Measurements from ENCODE around the gene CCDC85C.

Gene CCDC85C

DNA sequence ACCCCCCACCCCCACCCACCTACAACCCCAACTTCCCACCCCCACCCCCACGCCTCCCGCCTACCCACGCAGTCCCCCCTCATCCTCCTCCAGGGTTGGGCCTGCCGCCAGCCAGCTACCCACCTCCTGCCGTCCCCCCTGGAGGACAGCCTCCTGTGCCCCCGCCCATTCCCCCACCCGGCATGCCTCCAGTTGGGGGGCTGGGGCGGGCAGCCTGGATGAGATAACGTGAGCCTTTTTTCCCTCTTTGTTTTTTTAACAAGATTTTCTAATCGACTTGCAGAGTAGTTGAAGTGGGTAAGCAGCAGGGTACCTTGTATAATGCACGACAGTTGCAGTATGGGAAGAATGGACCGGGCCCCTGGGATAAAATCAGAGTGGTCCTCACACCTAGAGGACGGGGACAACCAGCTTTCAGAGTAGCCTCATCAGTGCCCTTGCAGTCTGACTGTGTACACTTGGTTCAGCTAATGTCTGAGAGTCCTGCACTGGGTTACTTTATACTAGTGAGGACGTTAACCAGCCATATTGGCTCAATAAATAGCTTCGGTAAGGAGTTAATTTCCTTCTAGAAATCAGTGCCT, 93.4 kb downstream of the CCDC85C start:
- no peak for DNase-seq (ENCODE audit: low spot score)

DNA sequence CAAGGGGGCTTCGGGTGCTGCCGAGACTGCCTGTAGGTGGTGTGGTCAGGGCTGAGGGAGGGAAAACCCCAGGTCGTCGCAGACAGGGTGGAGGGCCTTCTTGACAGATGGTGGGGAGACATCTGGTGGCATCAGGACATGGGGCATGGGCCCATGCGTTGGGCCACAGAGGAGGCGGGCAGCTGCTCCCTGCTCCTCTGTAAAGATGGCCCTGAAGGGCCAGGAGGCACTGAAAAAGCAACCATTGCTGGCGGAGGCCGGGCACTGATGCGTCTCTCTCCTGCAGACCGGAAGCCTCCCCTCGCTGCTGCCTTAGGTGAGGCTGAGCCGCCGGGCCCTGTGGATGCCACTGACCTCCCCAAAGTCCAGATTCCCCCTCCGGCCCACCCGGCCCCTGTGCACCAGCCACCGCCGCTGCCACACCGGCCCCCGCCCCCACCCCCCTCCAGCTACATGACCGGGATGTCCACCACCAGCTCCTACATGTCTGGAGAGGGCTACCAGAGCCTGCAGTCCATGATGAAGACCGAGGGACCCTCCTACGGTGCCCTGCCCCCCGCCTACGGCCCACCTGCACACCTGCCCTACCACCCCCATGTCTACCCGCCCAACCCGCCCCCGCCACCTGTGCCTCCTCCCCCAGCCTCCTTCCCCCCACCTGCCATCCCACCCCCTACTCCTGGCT, 94.0 kb downstream of the CCDC85C start:
- DNase-seq (ENCODE audit: low spot score), result no peak

DNA sequence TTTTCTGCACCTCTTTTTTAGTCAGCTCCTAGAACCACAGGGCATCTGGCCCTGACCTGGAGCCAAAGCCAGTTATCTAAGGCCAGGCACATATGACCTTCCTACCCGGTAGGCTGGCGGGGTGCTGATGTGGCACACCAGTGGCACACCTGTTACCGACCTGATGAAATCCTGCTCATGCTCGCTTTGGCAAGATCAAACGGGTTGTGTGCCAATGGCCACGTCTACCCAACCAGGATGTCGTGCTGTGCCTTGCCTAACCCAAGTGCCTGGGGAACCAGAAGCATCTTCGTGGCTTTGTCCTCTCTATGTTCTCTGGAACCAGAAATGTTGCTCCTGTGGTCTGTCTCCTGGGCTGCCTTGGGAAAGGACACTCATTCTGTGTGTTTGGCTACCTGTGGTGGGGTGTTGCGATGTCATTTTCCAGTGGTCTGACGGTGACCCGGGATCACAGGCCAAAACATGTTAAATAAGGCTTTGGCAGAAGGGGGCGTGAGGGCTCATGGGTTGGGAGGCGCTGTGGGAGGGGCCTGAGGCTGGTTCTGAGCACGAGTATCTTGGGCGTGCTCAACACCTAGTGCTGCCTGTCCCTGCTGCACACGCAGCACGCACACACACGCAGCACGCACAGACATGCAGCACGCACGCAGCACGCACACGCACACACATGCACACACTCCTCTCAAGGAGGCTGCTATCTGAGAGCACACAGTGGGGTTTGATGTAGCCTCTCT, 94.9 kb downstream of the CCDC85C start:
- DNase-seq (ENCODE audit: low spot score), result no peak

DNA sequence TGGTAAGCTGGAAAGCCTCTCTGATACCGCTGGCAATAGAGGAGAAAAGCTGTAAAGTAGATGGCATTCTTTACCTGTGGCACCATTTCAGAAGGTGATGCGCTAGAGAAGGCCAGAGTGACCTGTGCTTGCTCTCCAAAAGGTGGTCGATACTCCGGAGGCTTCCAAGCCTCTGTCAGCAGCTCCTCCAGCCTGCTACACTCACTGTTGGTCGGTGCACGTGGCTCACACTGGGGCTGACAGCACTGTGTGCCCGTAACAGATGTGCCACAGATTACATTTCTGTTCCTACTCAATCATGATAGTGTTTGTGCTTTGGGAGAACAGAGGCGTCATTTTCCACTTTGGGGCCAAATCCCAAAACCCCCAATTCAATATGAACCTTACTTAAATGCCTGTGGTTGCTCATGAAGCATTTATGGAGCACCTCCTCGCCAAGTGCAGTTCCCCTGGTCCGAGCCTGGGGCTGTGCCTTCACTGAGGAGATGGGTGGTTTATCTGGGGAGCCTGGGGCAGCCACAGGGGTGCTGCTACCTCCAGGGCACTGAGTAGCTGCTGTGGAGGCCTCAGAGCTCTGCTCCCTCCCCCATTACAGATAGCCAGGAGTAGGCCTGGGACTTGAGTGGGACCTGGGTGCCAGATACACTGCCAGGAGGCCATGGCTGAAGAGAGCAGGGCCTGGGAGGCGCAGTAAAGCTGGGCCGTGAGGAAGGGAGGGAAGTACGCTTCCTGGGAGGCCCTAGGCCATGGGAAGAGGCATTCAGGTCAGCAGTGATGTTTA, 96.0 kb downstream of the CCDC85C start:
- no peak for DNase-seq (ENCODE audit: low spot score)

DNA sequence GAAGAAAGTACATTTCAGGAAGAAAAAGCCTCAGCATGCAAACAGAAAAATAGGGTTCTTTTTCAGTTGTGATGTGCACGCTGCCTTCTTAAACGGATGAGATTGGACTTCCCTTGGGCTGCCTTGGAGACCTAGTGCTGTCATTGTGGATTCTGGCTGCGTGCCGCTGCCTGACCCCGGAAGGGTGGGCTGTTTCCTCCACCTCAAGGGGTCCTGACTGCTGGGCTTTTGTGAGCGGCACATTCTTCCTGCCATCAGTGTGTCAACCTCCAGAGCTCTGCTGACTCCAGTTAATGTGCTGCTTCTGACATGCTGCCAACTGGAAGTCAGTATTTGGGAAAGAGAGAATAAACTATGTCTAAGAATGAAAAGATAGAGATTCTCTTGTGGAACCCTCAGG, 97.7 kb downstream of the CCDC85C start:
- DNase-seq (ENCODE audit: low spot score), result no peak

DNA sequence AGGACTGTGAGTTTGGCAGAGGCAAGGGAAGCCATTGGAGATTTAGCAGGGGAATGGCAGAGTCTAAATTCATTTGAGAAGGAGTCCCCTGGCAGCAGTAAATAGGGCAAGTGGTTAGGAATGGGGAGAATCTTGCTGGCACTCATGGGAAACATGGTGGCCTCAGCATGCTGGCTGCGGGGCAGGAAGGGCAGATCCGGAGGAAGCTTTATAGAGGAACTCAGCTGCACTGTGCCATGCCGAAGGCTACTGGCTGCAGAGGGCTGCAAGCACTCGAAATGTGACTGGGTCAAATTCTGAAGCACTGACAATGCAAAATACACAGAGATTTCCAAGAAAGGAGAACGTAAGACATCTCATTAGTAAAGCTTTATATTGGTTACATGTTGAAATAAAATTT, 98.9 kb downstream of the CCDC85C start:
- DNase-seq (ENCODE audit: low spot score), result no peak

DNA sequence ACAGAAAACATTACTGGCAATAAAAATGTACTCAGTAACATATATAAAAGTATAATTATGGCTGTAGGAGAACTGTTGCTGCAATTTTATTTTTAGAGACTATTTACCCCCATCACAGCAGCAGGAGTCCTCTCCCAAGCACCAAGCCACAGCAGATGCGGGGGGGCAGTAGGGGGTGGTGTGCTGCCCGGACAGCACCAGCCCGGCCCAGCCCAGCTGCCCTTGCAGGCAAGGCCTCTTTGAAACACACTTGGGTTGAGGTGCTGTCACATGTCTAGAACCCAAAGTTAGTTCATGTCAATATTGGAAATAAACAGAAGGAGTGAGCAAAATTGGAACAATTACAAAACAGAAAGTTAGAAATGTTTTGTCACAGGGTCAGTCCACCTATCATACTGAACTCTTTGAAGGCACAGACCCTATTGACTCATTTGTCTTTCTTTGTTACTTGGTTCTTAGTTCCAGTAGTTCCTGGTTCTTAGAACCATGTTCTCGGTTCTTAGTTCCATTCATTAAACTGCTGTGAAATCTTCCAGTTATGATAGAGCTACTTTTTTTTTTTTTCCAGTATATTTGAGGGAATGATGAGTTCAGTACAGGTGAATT, 100.1 kb downstream of the CCDC85C start:
- no peak for DNase-seq (ENCODE audit: low spot score)

DNA sequence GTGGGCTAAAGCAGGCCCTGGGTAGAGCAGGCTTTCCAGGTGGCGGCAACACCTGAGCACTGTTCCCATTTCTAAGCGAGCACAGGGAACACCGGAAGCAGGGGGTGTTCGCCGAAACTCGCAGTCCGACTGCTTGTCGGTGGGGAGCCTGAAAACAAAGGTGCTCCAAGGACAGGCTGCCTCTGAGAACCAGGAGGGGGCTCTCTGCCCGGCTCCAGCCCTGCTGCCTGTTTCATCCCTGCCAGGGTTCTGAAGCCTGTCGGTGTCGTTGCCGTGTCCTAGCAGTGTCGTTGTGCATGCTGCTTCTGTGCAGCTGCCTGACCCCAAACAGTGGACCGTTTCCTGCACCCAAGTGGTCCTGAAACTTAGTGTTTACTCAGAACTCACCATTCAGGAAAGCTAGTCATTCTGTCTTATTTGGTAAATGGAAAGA, 101.0 kb downstream of the CCDC85C start:
- DNase-seq (ENCODE audit: low spot score), result no peak

DNA sequence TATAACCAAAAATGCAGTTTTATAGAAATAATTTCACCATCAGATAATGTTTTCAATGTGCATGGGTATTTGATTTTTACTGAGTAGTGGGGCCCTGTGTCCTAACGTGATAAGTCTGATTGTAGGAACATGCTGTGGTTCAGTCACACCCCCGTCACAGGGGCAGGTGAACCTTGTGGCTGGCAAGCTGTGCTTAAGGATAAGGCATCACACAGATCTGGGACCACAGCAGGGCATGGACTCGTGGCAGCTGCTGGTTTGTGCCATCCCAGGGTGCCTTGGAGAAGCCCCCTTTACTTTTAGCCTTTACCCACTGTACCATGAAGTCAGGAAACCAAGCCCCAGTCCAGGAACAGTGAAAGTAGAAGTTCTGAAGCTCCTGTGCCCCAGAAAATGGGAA, 106.1 kb downstream of the CCDC85C start:
- no peak for DNase-seq (ENCODE audit: low spot score)

DNA sequence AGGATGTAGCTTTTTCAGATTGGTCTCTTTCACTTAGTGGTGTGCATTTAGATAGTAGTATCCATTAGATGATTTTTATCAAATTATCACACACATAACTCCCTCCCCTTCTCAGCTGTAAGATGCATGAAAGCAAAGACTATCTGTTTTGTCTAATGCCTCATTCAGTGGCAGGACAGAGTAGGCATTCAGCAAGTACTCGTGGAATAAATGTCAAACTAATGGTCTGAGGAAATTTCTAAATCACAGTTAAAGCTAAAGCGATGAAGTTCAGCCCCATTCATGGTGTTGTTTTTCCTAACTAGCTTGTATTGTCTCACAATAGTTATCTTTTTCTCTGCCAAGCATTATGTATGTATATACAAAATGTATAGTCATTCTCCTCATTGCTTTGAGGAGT, 106.7 kb downstream of the CCDC85C start:
- DNase-seq (ENCODE audit: low spot score), result no peak

DNA sequence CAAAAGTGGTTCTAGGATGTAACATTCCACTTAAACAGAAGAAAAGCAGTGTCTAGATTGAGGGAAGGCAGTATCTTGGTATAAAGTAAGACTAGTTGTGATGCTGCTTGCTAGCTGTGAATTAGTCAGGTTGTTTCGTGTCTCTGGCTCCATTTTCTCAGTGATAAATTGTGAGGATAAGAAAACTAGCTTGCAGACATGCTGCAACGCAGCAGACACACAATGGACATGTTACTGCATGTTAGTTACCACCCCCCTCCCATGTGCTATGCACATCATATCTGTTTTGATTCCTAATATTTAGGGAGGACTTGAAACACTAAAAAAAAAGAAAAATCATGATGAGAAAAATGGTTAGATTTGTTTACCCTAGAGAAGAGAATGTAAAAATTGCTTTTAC, 119.9 kb downstream of the CCDC85C start:
- no peak for DNase-seq (ENCODE audit: low spot score)

DNA sequence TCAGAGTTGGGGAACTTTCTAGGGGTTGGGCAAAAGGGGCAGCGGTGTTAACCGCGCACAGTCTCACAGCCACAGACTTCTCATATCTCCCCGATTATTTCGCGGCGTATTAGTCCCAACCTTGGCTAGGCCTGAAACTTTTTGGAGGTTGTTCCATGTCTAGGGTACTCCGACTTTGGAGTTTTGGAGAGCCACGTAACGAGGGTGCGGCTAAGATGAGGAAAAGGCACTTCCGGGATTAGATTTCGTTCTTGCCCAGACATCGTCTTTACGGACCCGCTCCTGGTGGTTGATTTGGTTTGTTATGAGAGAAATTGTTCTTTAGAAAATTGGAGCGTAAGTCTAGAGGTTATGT, 122.3 kb downstream of the CCDC85C start:
- peak; percentile 25 for DNase-seq (ENCODE audit: low spot score)

DNA sequence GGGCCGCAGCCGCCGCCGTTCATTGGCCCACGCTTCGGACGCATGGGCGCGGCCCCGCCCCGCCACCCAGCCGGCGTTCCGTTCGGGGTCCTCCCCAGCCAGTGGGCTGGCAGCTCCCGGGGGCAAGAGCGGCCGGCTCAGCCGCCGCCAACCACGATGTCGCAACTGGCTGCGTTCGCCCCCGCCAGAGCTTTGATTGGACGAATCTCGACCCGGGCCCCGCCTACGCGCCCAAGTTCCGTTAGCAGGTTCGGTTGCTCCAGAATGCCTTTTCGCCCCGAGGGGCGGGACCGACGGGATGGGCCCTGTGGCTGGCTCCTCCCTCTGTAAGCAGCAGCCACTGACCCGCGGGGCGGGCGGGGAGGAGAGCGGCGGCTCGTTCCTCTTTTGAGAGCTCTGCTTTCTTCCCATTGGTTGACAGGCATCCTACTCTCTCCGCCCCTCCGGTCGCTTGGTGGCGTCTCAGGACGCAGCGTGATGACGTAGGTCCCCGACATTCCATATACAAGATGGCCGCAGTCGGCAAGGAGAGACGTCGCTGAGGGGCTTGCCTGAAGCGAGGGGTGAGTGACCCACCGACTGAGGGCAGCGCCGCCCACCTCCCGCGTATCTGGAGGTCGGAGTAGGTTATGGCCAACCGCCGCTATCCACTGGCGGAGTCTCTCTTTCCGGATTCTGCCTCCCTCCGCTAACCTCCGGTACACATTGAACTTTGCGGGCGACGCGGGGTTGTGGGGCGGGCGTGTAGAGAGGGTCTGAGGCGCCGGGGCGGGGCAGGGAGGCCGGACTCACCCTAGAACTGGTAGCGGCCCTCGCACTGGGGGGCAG, 122.9 kb downstream of the CCDC85C start, which contains the start of gene CCNK:
CCNK (plus strand) TSS at position 493 of the 828 bp plus-strand sequence. CDS start 11,269 bp downstream, outside the sequence.
- DNase-seq (ENCODE audit: low spot score), result peak; percentile 100

DNA sequence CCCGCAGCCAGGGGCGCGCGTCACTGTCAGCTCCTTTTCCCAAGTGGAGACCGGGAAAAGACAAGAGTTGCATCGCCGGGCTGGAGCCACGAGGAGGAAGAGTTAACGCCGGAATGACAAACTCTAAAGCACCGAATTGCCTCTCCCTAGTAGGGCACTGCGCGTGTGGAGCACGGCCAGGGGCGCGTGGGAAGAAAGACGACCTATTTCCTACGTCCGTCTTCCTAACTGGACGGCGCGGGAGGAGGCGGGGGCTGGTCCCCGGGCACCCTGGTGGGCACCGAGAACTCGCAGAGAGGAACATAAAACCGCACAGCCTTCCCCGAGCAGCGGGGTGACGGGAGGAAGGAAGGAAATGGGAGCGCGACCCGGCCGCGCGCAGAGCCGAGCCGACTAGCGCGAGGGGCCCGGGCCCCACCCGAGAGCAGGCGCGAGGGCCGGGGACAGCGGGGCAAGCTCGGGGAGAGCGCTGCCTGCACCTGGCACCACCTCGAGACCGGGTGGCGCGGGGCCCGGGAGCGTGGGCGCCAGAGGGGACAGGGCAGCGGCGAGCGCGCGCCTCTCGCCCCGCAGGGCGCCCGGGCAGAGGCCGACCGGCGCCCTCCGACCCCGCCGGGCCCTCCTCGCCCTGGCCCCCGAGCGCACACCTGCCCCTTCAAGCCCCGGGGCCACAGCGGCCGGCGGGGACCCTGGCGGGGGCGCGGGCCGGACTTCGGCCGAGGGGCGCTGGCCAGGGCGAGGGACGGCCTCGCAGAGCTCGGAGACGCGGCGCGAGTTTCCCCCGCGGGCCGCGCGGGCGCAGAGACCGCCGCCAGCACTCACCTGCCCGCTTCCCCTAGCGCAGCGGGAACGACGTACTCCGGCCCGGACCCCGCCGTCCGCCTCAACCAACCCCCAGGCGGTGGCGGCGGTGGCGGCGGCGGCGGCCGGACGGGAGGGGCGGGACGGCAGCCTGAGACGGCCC, 123.8 kb downstream of the CCDC85C start, which contains the start of gene SETD3:
SETD3 (minus strand) TSS at position 954 of the 964 bp plus-strand sequence. CDS start 15,054 bp downstream, outside the sequence.
- peak; percentile 21 for DNase-seq (ENCODE audit: low spot score)

DNA sequence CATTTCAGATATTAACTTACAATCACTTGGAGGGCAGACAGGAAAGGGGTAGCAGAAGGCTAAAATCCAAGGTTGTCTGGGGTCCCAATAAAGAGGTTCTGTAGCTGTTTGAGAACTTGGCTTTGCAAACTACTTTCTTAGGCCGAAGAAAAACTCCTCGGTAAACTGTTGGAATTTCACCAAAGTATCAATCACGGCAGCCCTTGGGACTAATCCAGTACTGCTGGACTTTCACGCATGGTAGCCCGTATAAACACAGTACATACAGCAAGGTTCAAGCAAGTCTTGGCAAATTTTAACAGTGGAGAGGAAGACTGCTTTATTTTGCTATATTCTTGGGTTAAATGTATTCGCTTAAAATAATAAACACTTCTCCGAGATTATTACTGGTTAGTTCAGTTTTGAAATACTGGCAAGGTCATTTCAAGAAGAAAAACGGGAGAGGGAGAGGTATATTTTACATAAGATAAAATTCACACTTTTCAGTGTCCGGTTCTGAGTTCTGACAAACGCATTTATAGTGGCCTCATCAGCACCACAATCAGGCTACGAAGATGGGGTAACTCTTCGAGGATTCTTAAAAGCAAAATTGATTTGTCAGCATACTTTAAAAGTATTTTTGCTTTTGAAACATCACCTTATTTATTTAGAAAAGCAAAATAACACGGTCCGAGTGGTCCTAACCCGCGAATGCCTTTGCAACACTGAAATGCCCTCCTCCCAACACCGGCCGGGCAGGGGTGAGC, 124.7 kb downstream of the CCDC85C start:
- no peak for DNase-seq (ENCODE audit: low spot score)

DNA sequence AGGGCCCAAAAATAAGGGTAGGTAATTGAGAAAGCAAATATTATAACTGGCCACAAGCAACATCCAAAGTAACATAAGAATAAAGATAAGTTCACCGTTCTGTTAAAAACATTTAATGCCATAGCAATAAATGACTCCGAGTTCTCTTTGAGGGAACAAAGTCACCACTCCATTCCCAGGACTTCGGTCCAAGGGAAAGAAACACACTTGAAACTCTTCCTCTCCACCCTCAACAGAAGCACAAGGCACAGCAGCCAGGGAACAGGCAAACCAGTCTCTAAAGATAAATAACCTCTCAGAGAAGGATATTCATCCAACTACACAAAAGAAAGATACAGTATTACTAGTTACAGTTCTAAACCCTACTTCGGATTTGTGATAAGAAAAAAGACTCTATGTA, 125.9 kb downstream of the CCDC85C start:
- DNase-seq (ENCODE audit: low spot score), result no peak

DNA sequence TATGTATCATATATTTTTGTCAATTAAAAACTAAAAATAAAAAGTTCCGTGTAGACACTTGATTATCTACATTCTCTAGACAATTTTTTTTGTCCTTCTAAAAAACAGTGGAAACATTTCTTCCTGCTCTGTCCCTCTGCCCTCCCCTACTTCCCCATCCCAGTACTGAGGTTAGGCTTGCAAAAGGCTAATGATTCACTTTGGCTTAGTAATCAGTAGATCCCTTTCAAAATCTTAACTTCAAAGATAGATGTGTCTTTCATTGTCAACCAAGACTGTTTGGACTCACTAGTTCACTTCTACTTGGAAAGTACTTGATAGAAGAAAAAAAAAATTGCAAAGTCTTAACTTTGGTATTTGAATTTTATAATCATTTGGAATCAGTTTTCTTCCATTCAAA, 127.1 kb downstream of the CCDC85C start:
- no peak for DNase-seq (ENCODE audit: low spot score)

DNA sequence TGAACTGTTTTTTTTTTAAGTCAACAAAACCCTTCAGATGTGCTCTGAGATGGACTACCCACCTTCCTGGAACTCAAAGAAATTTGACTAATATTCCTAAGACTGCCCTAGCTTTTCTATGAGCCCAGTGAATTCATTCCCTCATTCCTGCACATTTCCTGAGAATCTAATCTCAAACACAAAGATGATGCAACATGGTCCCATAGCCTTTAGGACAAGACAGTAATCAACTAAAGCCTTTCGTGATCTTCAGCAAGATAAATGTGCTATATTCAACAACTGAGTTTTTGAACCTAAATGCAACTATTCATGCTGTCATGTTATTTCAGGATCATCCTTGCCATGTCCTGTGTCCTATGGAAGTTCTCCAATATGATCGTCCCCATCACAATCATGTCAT, 128.3 kb downstream of the CCDC85C start:
- DNase-seq (ENCODE audit: low spot score), result no peak

DNA sequence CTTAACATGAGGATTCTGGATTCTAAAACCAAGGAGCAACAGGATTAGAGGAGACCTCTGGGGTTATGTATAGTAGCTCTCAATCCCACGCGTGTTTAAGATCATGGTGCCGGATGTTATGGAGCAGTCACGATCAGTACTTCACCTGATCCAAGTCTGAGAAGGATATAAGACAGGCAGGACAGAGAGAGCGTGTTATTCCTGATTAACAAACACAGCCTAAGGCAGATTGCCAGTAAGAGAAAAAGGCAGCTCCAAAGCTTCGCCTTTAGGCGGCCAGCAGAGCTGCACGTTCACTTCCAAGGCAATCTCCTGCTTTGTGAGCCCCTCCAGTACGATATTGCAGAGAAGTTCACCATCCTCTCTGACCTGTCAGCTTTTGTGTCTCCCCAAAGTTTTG, 128.8 kb downstream of the CCDC85C start:
- no peak for DNase-seq (ENCODE audit: low spot score)

All from activated CD4-positive, alpha-beta T cell treated with anti-CD3 and anti-CD28 coated beads, Interleukin-2, Interleukin-4, amounts not matched to agents 100 ng/mL and 50 ng/mL, durations not matched to agents 16 hours and 8 hours (primary cell).